Choroid plexus epithelial cell (primary cell): ENCODE data around the gene LNP1.
"Not testable (repeated sequence)": the region's sequence is repeated elsewhere in the genome, so short reads cannot be mapped to it uniquely, and the experiment has no call there.

ENCODE experiments used
- DNase-seq: peaks from one replicate; pipeline ENCODE4 v3.0.0-alpha.2; 2010; ENCODE audit warnings: low read depth
- H3K4me3 ChIP-seq: 2 replicates; pipeline ENCODE4 v1.5.1; 2011; ENCODE audit warnings: low read depth, mild to moderate bottlenecking, control low read depth, low read length, moderate library complexity
- TF ChIP-seq, protein P1 (sequence below): conservative IDR thresholded peaks from 2 replicates; pipeline ENCODE4 v1.5.1; 2011; ENCODE audit warnings: low read depth, mild to moderate bottlenecking, control low read depth, inconsistent platforms, low read length, moderate library complexity

LNP1 gene

GRCh38 chr3:100443690-100444089 lies 42.4 kb downstream of the LNP1 start:
- H3K4me3 ChIP-seq: no peak overlapping the region
- no peak for DNase-seq
- TF ChIP-seq, protein P1, sequence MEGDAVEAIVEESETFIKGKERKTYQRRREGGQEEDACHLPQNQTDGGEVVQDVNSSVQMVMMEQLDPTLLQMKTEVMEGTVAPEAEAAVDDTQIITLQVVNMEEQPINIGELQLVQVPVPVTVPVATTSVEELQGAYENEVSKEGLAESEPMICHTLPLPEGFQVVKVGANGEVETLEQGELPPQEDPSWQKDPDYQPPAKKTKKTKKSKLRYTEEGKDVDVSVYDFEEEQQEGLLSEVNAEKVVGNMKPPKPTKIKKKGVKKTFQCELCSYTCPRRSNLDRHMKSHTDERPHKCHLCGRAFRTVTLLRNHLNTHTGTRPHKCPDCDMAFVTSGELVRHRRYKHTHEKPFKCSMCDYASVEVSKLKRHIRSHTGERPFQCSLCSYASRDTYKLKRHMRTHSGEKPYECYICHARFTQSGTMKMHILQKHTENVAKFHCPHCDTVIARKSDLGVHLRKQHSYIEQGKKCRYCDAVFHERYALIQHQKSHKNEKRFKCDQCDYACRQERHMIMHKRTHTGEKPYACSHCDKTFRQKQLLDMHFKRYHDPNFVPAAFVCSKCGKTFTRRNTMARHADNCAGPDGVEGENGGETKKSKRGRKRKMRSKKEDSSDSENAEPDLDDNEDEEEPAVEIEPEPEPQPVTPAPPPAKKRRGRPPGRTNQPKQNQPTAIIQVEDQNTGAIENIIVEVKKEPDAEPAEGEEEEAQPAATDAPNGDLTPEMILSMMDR: no peak

DNA sequence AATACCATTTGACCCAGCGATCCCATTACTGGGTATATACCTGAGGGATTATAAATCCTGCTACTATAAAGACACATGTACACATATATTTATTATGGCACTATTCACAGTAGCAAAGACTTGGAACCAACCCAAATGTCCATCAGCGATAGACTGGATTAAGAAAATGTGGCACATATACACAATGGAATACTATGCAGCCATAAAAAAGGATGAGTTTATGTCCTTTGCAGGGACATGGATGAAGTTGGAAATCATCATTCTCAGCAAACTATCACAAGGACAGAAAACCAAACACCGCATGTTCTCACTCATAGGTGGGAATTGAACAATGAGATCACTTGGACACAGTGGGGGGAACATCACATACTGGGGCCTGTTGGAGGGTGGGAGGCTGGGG lies 45.7 kb downstream of the LNP1 start:
- not testable (repeated sequence) for H3K4me3 ChIP-seq, DNase-seq

- no peak for DNase-seq
- TF ChIP-seq, protein P1: no peak
- H3K4me3 ChIP-seq: no peak overlapping the region
These were observed 46.7 kb downstream of the LNP1 start for GRCh38 chr3:100448079-100448478.

DNA sequence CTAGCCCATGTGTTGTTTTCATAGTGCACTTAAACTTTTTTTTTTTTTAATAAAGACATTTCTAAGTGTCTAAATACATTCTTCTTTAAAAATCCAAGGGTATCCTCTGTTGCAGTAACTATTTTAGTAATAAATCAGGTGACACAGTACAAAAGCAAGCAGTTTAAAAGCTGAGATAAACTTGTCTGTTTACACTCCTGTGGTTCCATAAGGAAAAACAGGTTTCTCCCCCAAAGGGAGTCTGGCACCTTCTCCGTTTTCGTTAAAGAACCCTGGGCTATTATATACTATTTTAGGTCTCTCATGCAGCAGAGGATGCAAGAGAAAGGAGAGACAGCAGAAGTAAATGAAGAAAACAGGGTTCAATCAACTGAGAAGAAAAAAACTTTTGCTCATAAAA lies 47.9 kb downstream of the LNP1 start:
- TF ChIP-seq, protein P1: no peak

DNA sequence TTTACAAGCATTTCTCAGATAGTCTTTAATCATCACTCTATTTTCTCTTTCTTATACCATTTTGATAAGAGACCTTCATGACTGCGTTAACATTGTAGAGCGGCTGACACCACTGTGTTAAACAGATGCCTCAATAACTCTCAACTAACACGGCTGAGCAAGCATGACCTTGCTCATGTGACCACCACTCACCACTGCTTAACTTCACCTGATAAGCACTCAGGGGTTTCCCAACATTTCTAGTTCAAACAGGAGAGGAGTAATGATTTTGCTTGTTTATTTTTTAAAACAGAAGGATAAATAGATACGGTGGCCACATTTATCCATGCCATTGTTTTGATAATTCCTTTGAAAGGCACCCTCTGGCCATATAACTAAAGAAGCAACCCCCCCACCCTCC lies 53.3 kb downstream of the LNP1 start:
- DNase-seq: no peak
- TF ChIP-seq, protein P1: no peak

More for the DNA sequence above, 47.9 kb downstream of the LNP1 start:
- DNase-seq: no peak
- H3K4me3 ChIP-seq: no peak overlapping the region

GRCh38 chr3:100455841-100456550 lies 54.7 kb downstream of the LNP1 start:
- DNase-seq: no peak
- H3K4me3 ChIP-seq: no peak overlapping the region
- TF ChIP-seq, protein P1: no peak

More for the DNA sequence above, 53.3 kb downstream of the LNP1 start:
- no peak overlapping the region for H3K4me3 ChIP-seq

DNA sequence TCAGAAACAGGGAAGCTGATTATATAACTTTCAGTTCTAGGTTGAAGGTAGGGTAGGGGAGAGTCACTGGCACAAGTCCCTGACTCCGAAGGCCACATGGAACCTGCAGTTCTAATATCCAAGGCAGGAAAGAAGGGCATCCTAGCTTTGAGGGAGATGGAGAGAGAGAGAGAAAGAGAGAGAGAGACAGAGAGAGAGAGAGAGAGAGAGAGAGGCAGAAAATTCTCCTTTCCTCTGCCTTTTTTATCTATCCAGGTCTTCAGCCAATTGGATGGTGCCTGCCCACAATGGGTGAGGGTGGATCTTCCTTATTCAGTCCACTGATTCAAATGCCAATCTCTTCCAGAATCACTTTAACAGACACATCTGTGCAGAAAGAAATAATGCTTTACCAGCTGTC lies 55.4 kb downstream of the LNP1 start:
- no peak for DNase-seq
- no peak overlapping the region for H3K4me3 ChIP-seq
- TF ChIP-seq, protein P1: no peak
